Measurements from ENCODE around the gene SCFD2.

The SCFD2 gene

GRCh38 chr4:52979821-52980590 is 385.9 kb downstream of the SCFD2 start:
- DNase-seq, result no peak

- no peak for DNase-seq
Observed at GRCh38 chr4:52979020-52979419, 386.8 kb downstream of the SCFD2 start.

GRCh38 chr4:52977252-52977651 is 388.6 kb downstream of the SCFD2 start:
- DNase-seq, result no peak

GRCh38 chr4:52976523-52977230 is 389.2 kb downstream of the SCFD2 start:
- DNase-seq, result no peak

- no peak for DNase-seq
Observed at GRCh38 chr4:52968691-52969090, 397.2 kb downstream of the SCFD2 start.

- DNase-seq, result no peak
Observed at GRCh38 chr4:52968241-52968640, 397.6 kb downstream of the SCFD2 start.

GRCh38 chr4:52966781-52967180 is 399.1 kb downstream of the SCFD2 start:
- DNase-seq, result no peak

GRCh38 chr4:52966172-52966571 is 399.7 kb downstream of the SCFD2 start:
- no peak for DNase-seq

GRCh38 chr4:52964561-52965101 is 401.2 kb downstream of the SCFD2 start:
- no peak for DNase-seq

- no peak for DNase-seq
Observed at GRCh38 chr4:52964011-52964410, 401.9 kb downstream of the SCFD2 start.

- DNase-seq, result no peak
Observed at GRCh38 chr4:52962721-52963120, 403.1 kb downstream of the SCFD2 start.

GRCh38 chr4:52961666-52962412 is 404.0 kb downstream of the SCFD2 start:
- no peak for DNase-seq

- DNase-seq, result peak; percentile 87
Observed at GRCh38 chr4:52959541-52959940, 406.3 kb downstream of the SCFD2 start.

GRCh38 chr4:52957835-52958631 is 407.8 kb downstream of the SCFD2 start:
- DNase-seq, result no peak

GRCh38 chr4:52957220-52957686 is 408.6 kb downstream of the SCFD2 start:
- peak; percentile 53 for DNase-seq

- peak; percentile 55 for DNase-seq
Observed at GRCh38 chr4:52956691-52957090, 409.2 kb downstream of the SCFD2 start.

- no peak for DNase-seq
Observed at GRCh38 chr4:52954560-52955170, 411.2 kb downstream of the SCFD2 start.

- no peak for DNase-seq
Observed at GRCh38 chr4:52952540-52952939, 413.3 kb downstream of the SCFD2 start.

GRCh38 chr4:52951016-52951415 is 414.8 kb downstream of the SCFD2 start:
- no peak for DNase-seq

- no peak for DNase-seq
Observed at GRCh38 chr4:52950226-52950625, 415.6 kb downstream of the SCFD2 start.

GRCh38 chr4:52949336-52949735 is 416.5 kb downstream of the SCFD2 start:
- DNase-seq, result no peak

- DNase-seq, result no peak
Observed at GRCh38 chr4:52948057-52948423, 417.8 kb downstream of the SCFD2 start.

Measured in fibroblast of upper back skin (primary cell).